Caco-2 (cell line): ENCODE results near the gene EDRF1. TPM values are rescaled to one million over a fixed set of nuclear protein-coding genes. Genes with fewer than 3 reads are reported as not detected.

ENCODE experiments used
- Bru-seq: library from RNA; stranded (reverse); fragments of 400-500 nt; gene quantifications from one replicate; lab custom pipeline; 2021; lab: Mats Ljungman, UMichigan
- BruChase-seq, 2 experiments: library from RNA; stranded (reverse); fragments of 400-500 nt; gene quantifications; one replicate each; lab custom pipeline; 2021; lab: Mats Ljungman, UMichigan
- BruUV-seq: library from RNA; stranded (reverse); fragments of 400-500 nt; replicated peaks from 2 replicates; lab custom pipeline; 2021; lab: Mats Ljungman, UMichigan
- CTCF ChIA-PET: fragments of 300-600 bp; sonication (Branson Sonifier 250); formaldehyde crosslinking; loops from one replicate; lab custom pipeline; 2022; ENCODE audit warnings: antibody characterized with exemption; lab: Charles Lee
- POLR2A ChIA-PET: fragments of 300-600 bp; sonication (Branson Sonifier 250); formaldehyde crosslinking; loops from one replicate; lab custom pipeline; 2022; ENCODE audit warnings: antibody characterized with exemption; lab: Charles Lee
- DNase-seq, 2 experiments: peaks; one replicate each; pipeline versions ENCODE4 v3.0.0 to v3.0.0-alpha.2; 2020 to 2022
- H3K27me3 ChIP-seq: replicated peaks from 2 replicates; pipeline ENCODE4 v1.6.0; 2011; ENCODE audit warnings: low read length; ENCODE audit not compliant: control insufficient read depth, insufficient read depth
- H3K36me3 ChIP-seq: 2 replicates; pipeline ENCODE4 v1.5.1; 2011; ENCODE audit warnings: low read length; ENCODE audit not compliant: control insufficient read depth, insufficient read depth
- H3K4me1 ChIP-seq: fragments of 250-450 bp; sonication (Bioruptor Pico); 2 replicates; pipeline ENCODE4 v1.5.1; 2020; ENCODE audit warnings: mild to moderate bottlenecking
- H3K4me3 ChIP-seq: 2 replicates; pipeline ENCODE4 v1.5.1; 2011; ENCODE audit warnings: low read depth, mild to moderate bottlenecking, control low read depth, low read length
- H3K9me3 ChIP-seq: fragments of 250-450 bp; sonication (Bioruptor Pico); 2 replicates; pipeline ENCODE4 v1.5.1; 2020; ENCODE audit warnings: mild to moderate bottlenecking, moderate library complexity
- H3K27ac Mint-ChIP-seq: one replicate; pipeline ENCODE4 v1.8.0; 2022; ENCODE audit warnings: mixed read lengths; ENCODE audit not compliant: unreplicated experiment
- H3K27me3 Mint-ChIP-seq: one replicate; pipeline ENCODE4 v1.8.0; 2022; ENCODE audit warnings: mixed read lengths; ENCODE audit not compliant: insufficient read depth, unreplicated experiment
- H3K36me3 Mint-ChIP-seq: one replicate; pipeline ENCODE4 v1.8.0; 2022; ENCODE audit warnings: mild to moderate bottlenecking, mixed read lengths; ENCODE audit not compliant: insufficient read depth, unreplicated experiment
- H3K4me1 Mint-ChIP-seq: one replicate; pipeline ENCODE4 v1.8.0; 2022; ENCODE audit warnings: low read depth, mixed read lengths; ENCODE audit not compliant: unreplicated experiment
- H3K4me3 Mint-ChIP-seq: one replicate; pipeline ENCODE4 v1.8.0; 2022; ENCODE audit warnings: mild to moderate bottlenecking, moderate library complexity, mixed read lengths; ENCODE audit not compliant: unreplicated experiment
- H3K9me3 Mint-ChIP-seq: one replicate; pipeline ENCODE4 v1.8.0; 2022; ENCODE audit warnings: mixed read lengths; ENCODE audit not compliant: unreplicated experiment
- intact Hi-C: fragments of 100-400 bp; cut with micrococcal nuclease; formaldehyde crosslinking; loops from one replicate; pipeline ENCODE4 v1.10.0; 2022; ENCODE audit not compliant: unreplicated experiment
- long read RNA-seq: library from polyadenylated mRNA; stranded (forward); transcript quantifications from one replicate; pipeline ENCODE4 v2.0.0, GENCODE V29; 2022
- total RNA-seq: library from RNA; stranded (reverse); gene quantifications from 2 replicates; pipeline ENCODE4 v1.2.3, GENCODE V29; 2022
- TF ChIP-seq, protein P1 (sequence below), 2 experiments: fragments of 200-600 bp in 1 of 2; IDR thresholded peaks; 1 replicate in 1 of 2; 2 replicates in 1 of 2; pipeline versions ENCODE4 v1.5.1 to v1.8.0; 2011 to 2022; ENCODE audit warnings: antibody characterized with exemption in 1 of 2, control low read depth in 1 of 2, inconsistent platforms in 1 of 2, low read depth in 1 of 2, low read length in 1 of 2, mild to moderate bottlenecking in 1 of 2, moderate library complexity in 1 of 2; ENCODE audit not compliant: insufficient read depth in 1 of 2, severe bottlenecking in 1 of 2, unreplicated experiment in 1 of 2

The EDRF1 gene, protein sequence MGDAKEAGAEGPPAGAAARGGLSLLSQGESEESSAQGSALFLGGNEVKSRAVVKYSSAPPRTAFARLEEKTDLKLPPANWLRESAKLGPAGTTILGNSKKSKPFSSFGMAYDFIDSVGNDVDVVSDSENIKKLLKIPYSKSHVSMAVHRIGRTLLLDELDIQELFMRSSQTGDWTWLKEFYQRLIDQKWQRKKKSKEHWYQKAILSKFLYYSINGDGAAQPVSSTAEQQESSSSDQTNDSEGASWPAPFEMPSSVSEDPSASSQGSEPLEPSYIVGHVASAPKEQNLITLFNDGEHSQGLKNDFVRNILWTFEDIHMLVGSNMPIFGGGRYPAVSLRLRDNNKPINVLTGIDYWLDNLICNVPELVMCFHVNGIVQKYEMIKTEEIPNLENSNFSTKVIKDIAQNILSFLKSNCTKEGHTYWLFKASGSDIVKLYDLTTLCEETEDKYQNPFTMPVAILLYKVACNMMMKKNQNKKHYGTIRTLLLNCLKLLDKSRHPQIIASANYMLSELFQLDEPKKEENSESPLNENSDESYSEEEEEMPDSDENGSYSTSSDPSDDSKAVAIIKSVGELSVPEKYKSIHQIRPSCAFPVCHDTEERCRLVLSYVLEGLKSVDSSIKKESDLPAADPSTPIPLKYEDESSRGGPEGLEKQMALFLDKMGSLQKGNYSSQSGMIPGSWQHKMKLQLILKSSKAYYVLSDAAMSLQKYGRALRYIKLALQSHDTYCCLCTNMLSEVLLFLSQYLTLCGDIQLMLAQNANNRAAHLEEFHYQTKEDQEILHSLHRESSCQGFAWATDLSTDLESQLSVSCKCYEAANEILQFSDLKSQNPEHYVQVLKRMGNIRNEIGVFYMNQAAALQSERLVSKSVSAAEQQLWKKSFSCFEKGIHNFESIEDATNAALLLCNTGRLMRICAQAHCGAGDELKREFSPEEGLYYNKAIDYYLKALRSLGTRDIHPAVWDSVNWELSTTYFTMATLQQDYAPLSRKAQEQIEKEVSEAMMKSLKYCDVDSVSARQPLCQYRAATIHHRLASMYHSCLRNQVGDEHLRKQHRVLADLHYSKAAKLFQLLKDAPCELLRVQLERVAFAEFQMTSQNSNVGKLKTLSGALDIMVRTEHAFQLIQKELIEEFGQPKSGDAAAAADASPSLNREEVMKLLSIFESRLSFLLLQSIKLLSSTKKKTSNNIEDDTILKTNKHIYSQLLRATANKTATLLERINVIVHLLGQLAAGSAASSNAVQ
- total RNA-seq (40.9 and 43.2 TPM in 2 replicates), Bru-seq, nascent RNA (percentile 92 among the genes with signal in this experiment), BruChase-seq, experiment 1, labeled RNA remaining after a 2-hour chase (percentile 88 among the genes with signal in this experiment), BruChase-seq, experiment 2, labeled RNA remaining after a 6-hour chase (percentile 76 among the genes with signal in this experiment)
- long read RNA-seq, full-length matches to known transcripts: 17 of 31 reads
- long read RNA-seq, partial matches to known transcripts: 8 of 31 reads
- long read RNA-seq, other reads (novel, unspliced or antisense): 6 of 31 reads

- TF ChIP-seq, protein P1, sequence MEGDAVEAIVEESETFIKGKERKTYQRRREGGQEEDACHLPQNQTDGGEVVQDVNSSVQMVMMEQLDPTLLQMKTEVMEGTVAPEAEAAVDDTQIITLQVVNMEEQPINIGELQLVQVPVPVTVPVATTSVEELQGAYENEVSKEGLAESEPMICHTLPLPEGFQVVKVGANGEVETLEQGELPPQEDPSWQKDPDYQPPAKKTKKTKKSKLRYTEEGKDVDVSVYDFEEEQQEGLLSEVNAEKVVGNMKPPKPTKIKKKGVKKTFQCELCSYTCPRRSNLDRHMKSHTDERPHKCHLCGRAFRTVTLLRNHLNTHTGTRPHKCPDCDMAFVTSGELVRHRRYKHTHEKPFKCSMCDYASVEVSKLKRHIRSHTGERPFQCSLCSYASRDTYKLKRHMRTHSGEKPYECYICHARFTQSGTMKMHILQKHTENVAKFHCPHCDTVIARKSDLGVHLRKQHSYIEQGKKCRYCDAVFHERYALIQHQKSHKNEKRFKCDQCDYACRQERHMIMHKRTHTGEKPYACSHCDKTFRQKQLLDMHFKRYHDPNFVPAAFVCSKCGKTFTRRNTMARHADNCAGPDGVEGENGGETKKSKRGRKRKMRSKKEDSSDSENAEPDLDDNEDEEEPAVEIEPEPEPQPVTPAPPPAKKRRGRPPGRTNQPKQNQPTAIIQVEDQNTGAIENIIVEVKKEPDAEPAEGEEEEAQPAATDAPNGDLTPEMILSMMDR (IDR thresholded peaks at IDR 0.05; ENCODE audit: insufficient read depth in 1 of 2, low read depth in 1 of 2, low read length in 1 of 2, severe bottlenecking in 1 of 2, unreplicated experiment in 1 of 2): no peak
- no TSS peak for BruUV-seq
- DNase-seq: peak; percentile 99
- Histone ChIP-seq H3K4me3 (peak within 1 kb of the TSS; percentile 75), H3K36me3 (no peaks in the 10 kb centered on the region), H3K4me1 (peaks cover 5% of the 10 kb centered on the region; the same call in 1 of the 2 replicates), H3K9me3 (no peaks in the 10 kb centered on the region), H3K27me3 (no peaks in the 10 kb centered on the region)
- Mint-ChIP-seq H3K4me3 (peak within 1 kb of the TSS; percentile 82), H3K27ac (peak within 1 kb of the TSS; percentile 97), H3K9me3 (no peaks in the 10 kb centered on the region), H3K36me3 (peaks cover 32% of the 10 kb centered on the region), H3K4me1 (no peaks in the 10 kb centered on the region), H3K27me3 (no peaks in the 10 kb centered on the region)
- ChIA-PET CTCF (interaction anchor here (0.7 kb wide), 1 partner anchor 21 kb away, joined by 3 read pairs; no protein-coding TSS in a partner anchor), POLR2A (interaction anchor here (0.5 to 1.0 kb wide), 4 partner anchors 12 to 559 kb away, joined by 4 to 11 read pairs (median 6); partner anchors contain the start of genes BCCIP, CTBP2 and UROS)
- intact Hi-C loops: no loop called here
Measured at GRCh38 chr10:125719173-125720001, at the start of gene EDRF1. Gene EDRF1, plus strand, starts transcription at chr10:125719709. Its CDS starts 99 bp downstream, at chr10:125719808.

- H3K27me3 ChIP-seq: no peaks in the 10 kb centered on the region
- Mint-ChIP-seq H3K9me3 (peaks cover 8% of the 10 kb centered on the region), H3K36me3 (no peaks in the 10 kb centered on the region), H3K4me3 (no peak overlapping the region), H3K27me3 (peaks cover 11% of the 10 kb centered on the region), H3K27ac (no peak overlapping the region), H3K4me1 (no peaks in the 10 kb centered on the region)
- BruUV-seq: no TSS peak
- H3K9me3 ChIP-seq: peaks cover 8% of the 10 kb centered on the region; the same call in 1 of the 2 replicates
- H3K36me3 ChIP-seq: no peaks in the 10 kb centered on the region
- CTCF ChIA-PET: no interaction called here
- intact Hi-C loops: no loop called here
- H3K4me1 ChIP-seq: no peaks in the 10 kb centered on the region
- TF ChIP-seq, protein P1 (IDR thresholded peaks at IDR 0.05; ENCODE audit: insufficient read depth in 1 of 2, low read depth in 1 of 2, low read length in 1 of 2, severe bottlenecking in 1 of 2, unreplicated experiment in 1 of 2): no peak
- DNase-seq: no peak
- POLR2A ChIA-PET: no interaction called here
- no peak overlapping the region for H3K4me3 ChIP-seq
Measured at GRCh38 chr10:125672884-125673283, 46.6 kb upstream of the EDRF1 start.
